Smooth muscle cell (in vitro differentiated cells): ENCODE data around the gene MACF1. TPM values are rescaled to one million over a fixed set of nuclear protein-coding genes. Genes with fewer than 3 reads are reported as not detected.

ENCODE experiments used
- DNase-seq: peaks from one replicate; lab custom pipeline; 2025; ENCODE audit not compliant: unreplicated experiment; lab: John Stamatoyannopoulos, UW
- H2AFZ ChIP-seq: fragments of 200-600 bp; sonication (generic); 2 replicates; pipeline ENCODE4 v1.6.0; 2016; ENCODE audit warnings: antibody characterized with exemption, low read depth, mild to moderate bottlenecking
- H3F3A ChIP-seq: fragments of 200-600 bp; sonication (generic); 2 replicates; pipeline ENCODE4 v1.6.0; 2017; ENCODE audit warnings: antibody characterized with exemption, low read depth
- H3K27ac ChIP-seq: fragments of 200-600 bp; sonication (generic); 2 replicates; pipeline ENCODE4 v1.5.1; 2016; ENCODE audit warnings: low read depth, mild to moderate bottlenecking
- H3K27me3 ChIP-seq: fragments of 200-600 bp; sonication (generic); 2 replicates; pipeline ENCODE4 v1.6.1; 2016; ENCODE audit warnings: low read depth, mild to moderate bottlenecking
- H3K36me3 ChIP-seq: fragments of 200-600 bp; sonication (generic); 2 replicates; pipeline ENCODE4 v1.5.1; 2016; ENCODE audit warnings: low read depth
- H3K4me1 ChIP-seq: fragments of 200-600 bp; sonication (generic); 2 replicates; pipeline ENCODE4 v1.5.1; 2016; ENCODE audit warnings: low read depth
- H3K4me2 ChIP-seq: fragments of 200-600 bp; sonication (generic); 2 replicates; pipeline ENCODE4 v1.6.0; 2016; ENCODE audit warnings: mild to moderate bottlenecking
- H3K4me3 ChIP-seq: fragments of 200-600 bp; sonication (generic); 2 replicates; pipeline ENCODE4 v1.5.1; 2016; ENCODE audit warnings: mild to moderate bottlenecking
- H3K79me2 ChIP-seq: fragments of 200-600 bp; sonication (generic); 2 replicates; pipeline ENCODE4 v1.6.0; 2016; ENCODE audit warnings: low read depth, mild to moderate bottlenecking
- H3K9ac ChIP-seq: fragments of 200-600 bp; sonication (generic); 2 replicates; pipeline ENCODE4 v1.6.0; 2016; ENCODE audit warnings: low read depth
- H3K9me3 ChIP-seq: fragments of 200-600 bp; sonication (generic); replicated peaks from 2 replicates; pipeline ENCODE4 v1.5.1; 2016; ENCODE audit warnings: low read depth
- H4K20me1 ChIP-seq: fragments of 200-600 bp; sonication (generic); 2 replicates; pipeline ENCODE4 v1.6.0; 2016; ENCODE audit warnings: low read depth
- WGBS: methylation state at CpG from one replicate; pipeline ENCODE4 v1.1.7; 2016; ENCODE audit warnings: low lambda C conversion rate; 5-methylcytosine and 5-hydroxymethylcytosine counted together
- polyA plus RNA-seq: library from polyadenylated mRNA; unstranded; fragments of >200 nt; fragmentation: Nextera tagmentation; extraction: Ambion mirVana; gene quantifications from 2 replicates; pipeline ENCODE4 v1.2.1, GENCODE V29; 2016
- total RNA-seq: library from RNA; depleted of rRNA; stranded (reverse); fragments of >200 nt; gene quantifications from 2 replicates; pipeline ENCODE4 v1.2.3, GENCODE V29; 2014
- TF ChIP-seq, protein P1 (sequence below): fragments of 200-600 bp; sonication (generic); IDR thresholded peaks from 2 replicates; pipeline ENCODE4 v1.5.1; 2017; ENCODE audit warnings: borderline replicate concordance, mild to moderate bottlenecking, antibody characterized with exemption; ENCODE audit not compliant: insufficient read depth, poor library complexity, severe bottlenecking

Gene MACF1
- total and polyA plus RNA-seq, 2 experiments from 2014 or later, result 36.9 to 195 TPM

GRCh38 chr1:39224295-39224829 lies 19.9 kb downstream of the MACF1 start:
- H2AFZ ChIP-seq, result no peak overlapping the region
- H4K20me1 ChIP-seq, result peaks cover 97% of the 10 kb centered on the region
- no peaks in the 10 kb centered on the region for H3K9me3 ChIP-seq

DNA sequence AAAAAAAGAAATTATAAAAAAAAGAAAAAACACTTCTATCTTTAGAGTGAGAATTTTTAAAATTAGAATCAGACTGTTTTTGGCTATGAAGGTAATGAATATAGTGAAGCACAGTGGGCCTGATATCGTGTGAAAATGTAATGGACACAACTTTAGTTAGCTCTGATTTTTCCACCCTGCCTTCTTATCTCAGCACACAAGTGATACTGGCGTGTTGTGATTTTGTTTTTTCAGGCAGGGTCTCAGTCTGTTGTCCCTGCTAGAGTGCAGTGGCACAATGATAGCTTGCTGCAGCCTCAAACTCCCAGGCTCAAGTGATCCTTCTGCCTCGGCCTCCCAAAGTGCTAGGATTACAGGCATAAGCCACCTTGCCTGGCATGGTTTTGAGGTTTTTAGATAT lies 22.3 kb downstream of the MACF1 start:
- H3F3A ChIP-seq, result no peaks in the 10 kb centered on the region
- H2AFZ ChIP-seq, result no peak overlapping the region
- H3K27ac ChIP-seq, result no peak overlapping the region
- no peak for DNase-seq
- H3K9me3 ChIP-seq, result no peaks in the 10 kb centered on the region
- 89% methylated on average over 3 of the region's 3 CpGs for WGBS
- no peak overlapping the region for H3K9ac ChIP-seq
- H3K79me2 ChIP-seq, result peaks cover 96% of the 10 kb centered on the region
- H3K4me3 ChIP-seq, result no peak overlapping the region
- H3K27me3 ChIP-seq, result no peaks in the 10 kb centered on the region
- no peaks in the 10 kb centered on the region for H3K4me1 ChIP-seq
- H4K20me1 ChIP-seq, result peaks cover 94% of the 10 kb centered on the region
- H3K36me3 ChIP-seq, result no peaks in the 10 kb centered on the region
- H3K4me2 ChIP-seq, result no peak overlapping the region
- TF ChIP-seq, protein P1, sequence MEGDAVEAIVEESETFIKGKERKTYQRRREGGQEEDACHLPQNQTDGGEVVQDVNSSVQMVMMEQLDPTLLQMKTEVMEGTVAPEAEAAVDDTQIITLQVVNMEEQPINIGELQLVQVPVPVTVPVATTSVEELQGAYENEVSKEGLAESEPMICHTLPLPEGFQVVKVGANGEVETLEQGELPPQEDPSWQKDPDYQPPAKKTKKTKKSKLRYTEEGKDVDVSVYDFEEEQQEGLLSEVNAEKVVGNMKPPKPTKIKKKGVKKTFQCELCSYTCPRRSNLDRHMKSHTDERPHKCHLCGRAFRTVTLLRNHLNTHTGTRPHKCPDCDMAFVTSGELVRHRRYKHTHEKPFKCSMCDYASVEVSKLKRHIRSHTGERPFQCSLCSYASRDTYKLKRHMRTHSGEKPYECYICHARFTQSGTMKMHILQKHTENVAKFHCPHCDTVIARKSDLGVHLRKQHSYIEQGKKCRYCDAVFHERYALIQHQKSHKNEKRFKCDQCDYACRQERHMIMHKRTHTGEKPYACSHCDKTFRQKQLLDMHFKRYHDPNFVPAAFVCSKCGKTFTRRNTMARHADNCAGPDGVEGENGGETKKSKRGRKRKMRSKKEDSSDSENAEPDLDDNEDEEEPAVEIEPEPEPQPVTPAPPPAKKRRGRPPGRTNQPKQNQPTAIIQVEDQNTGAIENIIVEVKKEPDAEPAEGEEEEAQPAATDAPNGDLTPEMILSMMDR, result no peak

More at GRCh38 chr1:39224295-39224829, 19.9 kb downstream of the MACF1 start:
- no peak overlapping the region for H3K27ac ChIP-seq
- H3K4me1 ChIP-seq, result no peaks in the 10 kb centered on the region
- no peaks in the 10 kb centered on the region for H3K36me3 ChIP-seq
- TF ChIP-seq, protein P1, result no peak
- peaks cover 98% of the 10 kb centered on the region for H3K79me2 ChIP-seq
- no peaks in the 10 kb centered on the region for H3F3A ChIP-seq
- no peak overlapping the region for H3K4me3 ChIP-seq
- no peak overlapping the region for H3K9ac ChIP-seq
- H3K27me3 ChIP-seq, result no peaks in the 10 kb centered on the region
- no peak overlapping the region for H3K4me2 ChIP-seq
- DNase-seq, result no peak

- peaks cover 93% of the 10 kb centered on the region for H3K79me2 ChIP-seq
- H3K9me3 ChIP-seq, result no peaks in the 10 kb centered on the region
- no peak overlapping the region for H3K4me2 ChIP-seq
- no peaks in the 10 kb centered on the region for H3K27me3 ChIP-seq
- TF ChIP-seq, protein P1, result no peak
- no peak for DNase-seq
- WGBS, result 98% methylated on average over 6 of the region's 6 CpGs
- no peak overlapping the region for H2AFZ ChIP-seq
- no peak overlapping the region for H3K4me3 ChIP-seq
- no peak overlapping the region for H3K27ac ChIP-seq
- H3F3A ChIP-seq, result peaks cover 5% of the 10 kb centered on the region
- peaks cover 92% of the 10 kb centered on the region for H4K20me1 ChIP-seq
- H3K9ac ChIP-seq, result no peak overlapping the region
- no peaks in the 10 kb centered on the region for H3K36me3 ChIP-seq
- H3K4me1 ChIP-seq, result no peaks in the 10 kb centered on the region
Observed at GRCh38 chr1:39228252-39228651, 23.8 kb downstream of the MACF1 start.

DNA sequence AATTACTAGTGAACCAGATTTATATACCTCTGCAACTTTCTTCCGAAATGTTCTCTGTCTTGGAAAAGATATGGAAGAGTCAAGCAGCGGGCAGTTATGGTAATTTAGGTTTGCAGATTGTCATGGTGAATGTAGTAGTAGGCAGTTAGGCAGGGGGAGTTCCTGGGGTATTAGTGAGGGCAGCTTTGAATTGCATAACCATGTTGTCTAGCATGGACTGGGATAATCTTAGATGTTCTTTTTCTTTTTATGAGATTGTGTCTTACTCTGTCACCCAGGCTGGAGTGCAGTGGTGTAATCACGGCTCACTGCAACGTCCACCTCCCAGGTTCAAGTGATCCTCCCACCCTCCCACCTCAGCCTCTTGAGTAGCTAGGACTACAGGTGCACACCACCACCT lies 25.0 kb downstream of the MACF1 start:
- no peaks in the 10 kb centered on the region for H3K9me3 ChIP-seq
- peaks cover 83% of the 10 kb centered on the region for H3K79me2 ChIP-seq
- H3K27ac ChIP-seq, result no peak overlapping the region
- H2AFZ ChIP-seq, result no peak overlapping the region
- no peak overlapping the region for H3K9ac ChIP-seq
- no peak for DNase-seq
- no peaks in the 10 kb centered on the region for H3K27me3 ChIP-seq
- peaks cover 82% of the 10 kb centered on the region for H4K20me1 ChIP-seq
- TF ChIP-seq, protein P1, result no peak
- no peak overlapping the region for H3K4me2 ChIP-seq
- 89% methylated on average over 4 of the region's 4 CpGs for WGBS
- H3K4me1 ChIP-seq, result no peaks in the 10 kb centered on the region
- H3F3A ChIP-seq, result peaks cover 5% of the 10 kb centered on the region
- H3K36me3 ChIP-seq, result no peaks in the 10 kb centered on the region
- no peak overlapping the region for H3K4me3 ChIP-seq
